ENCODE data around the gene C1QTNF6. TPM values are rescaled to one million over a fixed set of nuclear protein-coding genes. Genes with fewer than 3 reads are reported as not detected.
A peak's percentile ranks its signal among the peaks of the same experiment; 100 is the strongest.

The C1QTNF6 gene
- total RNA-seq (17.9 and 23.6 TPM in 2 replicates), polyA plus RNA-seq (29.7 and 39.1 TPM in 2 replicates)

DNA sequence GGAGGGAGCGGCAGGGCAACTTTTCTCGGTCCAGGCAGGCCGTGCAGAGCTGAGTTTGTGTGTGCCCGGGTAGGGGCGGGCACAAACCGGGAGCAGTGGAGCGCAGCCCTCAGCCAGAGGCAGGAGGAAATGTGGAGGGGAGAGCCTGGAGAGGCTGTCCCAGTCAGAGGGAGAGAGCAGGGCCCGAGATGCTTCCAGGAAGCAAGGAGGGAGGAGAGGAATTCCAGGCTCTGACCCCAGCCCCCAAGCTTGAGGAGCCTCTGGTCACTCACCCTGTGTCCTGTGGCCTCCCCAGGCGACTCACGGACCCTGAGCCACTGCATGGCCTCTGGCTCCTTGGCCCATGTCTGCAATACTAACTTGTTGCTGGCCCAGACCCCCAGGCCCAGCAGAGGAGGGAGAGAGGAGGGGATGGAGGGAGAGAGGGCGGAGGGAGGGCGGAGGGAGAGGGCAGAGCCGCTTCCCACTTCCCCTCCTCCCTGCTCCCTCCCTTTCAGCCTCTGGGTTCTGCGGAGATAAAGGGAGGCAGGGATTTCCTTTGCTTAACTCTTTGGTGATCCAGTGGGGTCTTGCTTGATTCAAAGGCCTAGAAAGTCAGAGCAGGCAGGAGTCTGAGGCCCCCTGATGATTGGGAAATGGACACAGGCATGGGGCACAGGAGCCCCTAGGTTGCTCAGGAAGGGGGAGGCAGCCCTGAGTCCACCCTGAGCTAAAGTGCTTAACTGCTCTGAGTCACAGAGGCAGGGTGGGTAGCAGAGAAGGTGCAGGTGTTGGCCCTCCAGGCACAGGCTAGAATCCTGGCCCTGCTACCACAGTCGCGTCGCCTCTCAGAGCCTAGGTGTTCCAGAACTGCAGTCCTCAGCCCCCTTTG lies at the start of gene C1QTNF6:
C1QTNF6 (minus strand) TSS at position 357 of the 871 bp plus-strand sequence; CDS start at position 323, 34 bp downstream.
- no peak for TF ChIP-seq EZH2phosphoT487 (IDR thresholded peaks at IDR 0.05; ENCODE audit: low read depth, severe bottlenecking, unreplicated experiment)
- TF ChIP-seq, protein P1, sequence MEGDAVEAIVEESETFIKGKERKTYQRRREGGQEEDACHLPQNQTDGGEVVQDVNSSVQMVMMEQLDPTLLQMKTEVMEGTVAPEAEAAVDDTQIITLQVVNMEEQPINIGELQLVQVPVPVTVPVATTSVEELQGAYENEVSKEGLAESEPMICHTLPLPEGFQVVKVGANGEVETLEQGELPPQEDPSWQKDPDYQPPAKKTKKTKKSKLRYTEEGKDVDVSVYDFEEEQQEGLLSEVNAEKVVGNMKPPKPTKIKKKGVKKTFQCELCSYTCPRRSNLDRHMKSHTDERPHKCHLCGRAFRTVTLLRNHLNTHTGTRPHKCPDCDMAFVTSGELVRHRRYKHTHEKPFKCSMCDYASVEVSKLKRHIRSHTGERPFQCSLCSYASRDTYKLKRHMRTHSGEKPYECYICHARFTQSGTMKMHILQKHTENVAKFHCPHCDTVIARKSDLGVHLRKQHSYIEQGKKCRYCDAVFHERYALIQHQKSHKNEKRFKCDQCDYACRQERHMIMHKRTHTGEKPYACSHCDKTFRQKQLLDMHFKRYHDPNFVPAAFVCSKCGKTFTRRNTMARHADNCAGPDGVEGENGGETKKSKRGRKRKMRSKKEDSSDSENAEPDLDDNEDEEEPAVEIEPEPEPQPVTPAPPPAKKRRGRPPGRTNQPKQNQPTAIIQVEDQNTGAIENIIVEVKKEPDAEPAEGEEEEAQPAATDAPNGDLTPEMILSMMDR (IDR thresholded peaks at IDR 0.05; ENCODE audit: poor library complexity), result no peak
- TF ChIP-seq EZH2 (IDR thresholded peaks at IDR 0.05; ENCODE audit: borderline replicate concordance), result no peak
- DNase-seq (ENCODE audit: low spot score), result peak; percentile 77
- Histone ChIP-seq H3K4me3 (peak within 1 kb of the TSS; percentile 16), H2AFZ (peak within 1 kb of the TSS; percentile 42), H3K4me2 (peak within 1 kb of the TSS; percentile 78), H4K20me1 (ENCODE audit: insufficient read depth, poor library complexity, severe bottlenecking) (no peaks in the 10 kb centered on the region), H3K27ac (peak within 1 kb of the TSS; percentile 97), H3K4me1 (ENCODE audit: insufficient read depth) (peaks cover 43% of the 10 kb centered on the region), H3K27me3 (no peaks in the 10 kb centered on the region), H3K9me2 (replicated peaks; ENCODE audit: insufficient read depth) (no peaks in the 10 kb centered on the region), H3K36me3 (replicated peaks; ENCODE audit: insufficient read depth, low read depth) (no peaks in the 10 kb centered on the region), H3K9me3 (ENCODE audit: low read depth) (no peaks in the 10 kb centered on the region), H3K79me2 (peaks cover 7% of the 10 kb centered on the region)
- WGBS (ENCODE audit: low lambda C conversion rate, missing lambda C conversion rate), result 10% methylated on average over 14 of the region's 17 CpGs

DNA sequence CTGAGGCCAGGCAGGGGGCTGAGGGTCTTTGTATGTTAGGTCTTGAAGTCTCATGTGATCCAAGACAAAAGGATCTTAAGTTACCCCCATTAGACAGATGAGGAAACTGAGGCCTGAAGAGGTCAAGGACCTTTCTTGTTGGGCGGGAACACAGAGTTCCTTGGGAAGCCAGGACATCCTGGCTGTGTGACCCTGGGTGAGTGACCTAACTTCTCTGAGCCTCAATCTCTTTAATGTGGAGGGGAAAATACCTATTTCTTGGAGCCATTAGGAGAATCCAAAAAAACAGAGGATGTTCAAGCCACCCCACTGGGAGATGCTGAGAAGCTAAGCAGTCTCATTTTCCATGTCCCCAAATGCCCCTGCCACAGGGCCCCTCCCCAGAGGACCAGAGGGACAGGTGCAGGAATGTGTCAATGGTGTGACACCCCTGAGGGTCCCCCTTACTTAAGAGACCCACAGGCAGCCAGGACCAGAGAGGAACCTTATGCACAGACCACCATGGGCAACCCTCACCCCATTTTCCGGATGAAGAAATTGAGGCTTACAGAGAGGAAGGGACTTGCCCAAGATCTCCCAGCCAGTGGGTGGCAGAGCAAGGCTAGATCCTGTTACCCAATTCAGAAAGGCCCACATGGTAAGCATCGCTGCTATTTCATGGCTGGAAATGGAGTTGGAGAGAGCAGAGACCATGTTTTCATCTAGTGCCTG lies 48.0 kb upstream of the C1QTNF6 start:
- Histone ChIP-seq H3K27ac (no peak overlapping the region), H3K4me2 (no peak overlapping the region), H4K20me1 (ENCODE audit: insufficient read depth, poor library complexity, severe bottlenecking) (no peaks in the 10 kb centered on the region), H3K9me2 (replicated peaks; ENCODE audit: insufficient read depth) (no peaks in the 10 kb centered on the region), H2AFZ (no peak overlapping the region), H3K36me3 (replicated peaks; ENCODE audit: insufficient read depth, low read depth) (no peaks in the 10 kb centered on the region), H3K79me2 (no peaks in the 10 kb centered on the region), H3K4me3 (no peak overlapping the region), H3K27me3 (no peaks in the 10 kb centered on the region), H3K4me1 (ENCODE audit: insufficient read depth) (no peaks in the 10 kb centered on the region), H3K9me3 (ENCODE audit: low read depth) (no peaks in the 10 kb centered on the region)
- no peak for TF ChIP-seq EZH2 (IDR thresholded peaks at IDR 0.05; ENCODE audit: borderline replicate concordance)
- TF ChIP-seq, protein P1 (IDR thresholded peaks at IDR 0.05; ENCODE audit: poor library complexity), result no peak
- no peak for TF ChIP-seq EZH2phosphoT487 (IDR thresholded peaks at IDR 0.05; ENCODE audit: low read depth, severe bottlenecking, unreplicated experiment)
- WGBS (ENCODE audit: low lambda C conversion rate, missing lambda C conversion rate), result 94% methylated on average over 3 of the region's 3 CpGs
- DNase-seq (ENCODE audit: low spot score), result no peak

DNA sequence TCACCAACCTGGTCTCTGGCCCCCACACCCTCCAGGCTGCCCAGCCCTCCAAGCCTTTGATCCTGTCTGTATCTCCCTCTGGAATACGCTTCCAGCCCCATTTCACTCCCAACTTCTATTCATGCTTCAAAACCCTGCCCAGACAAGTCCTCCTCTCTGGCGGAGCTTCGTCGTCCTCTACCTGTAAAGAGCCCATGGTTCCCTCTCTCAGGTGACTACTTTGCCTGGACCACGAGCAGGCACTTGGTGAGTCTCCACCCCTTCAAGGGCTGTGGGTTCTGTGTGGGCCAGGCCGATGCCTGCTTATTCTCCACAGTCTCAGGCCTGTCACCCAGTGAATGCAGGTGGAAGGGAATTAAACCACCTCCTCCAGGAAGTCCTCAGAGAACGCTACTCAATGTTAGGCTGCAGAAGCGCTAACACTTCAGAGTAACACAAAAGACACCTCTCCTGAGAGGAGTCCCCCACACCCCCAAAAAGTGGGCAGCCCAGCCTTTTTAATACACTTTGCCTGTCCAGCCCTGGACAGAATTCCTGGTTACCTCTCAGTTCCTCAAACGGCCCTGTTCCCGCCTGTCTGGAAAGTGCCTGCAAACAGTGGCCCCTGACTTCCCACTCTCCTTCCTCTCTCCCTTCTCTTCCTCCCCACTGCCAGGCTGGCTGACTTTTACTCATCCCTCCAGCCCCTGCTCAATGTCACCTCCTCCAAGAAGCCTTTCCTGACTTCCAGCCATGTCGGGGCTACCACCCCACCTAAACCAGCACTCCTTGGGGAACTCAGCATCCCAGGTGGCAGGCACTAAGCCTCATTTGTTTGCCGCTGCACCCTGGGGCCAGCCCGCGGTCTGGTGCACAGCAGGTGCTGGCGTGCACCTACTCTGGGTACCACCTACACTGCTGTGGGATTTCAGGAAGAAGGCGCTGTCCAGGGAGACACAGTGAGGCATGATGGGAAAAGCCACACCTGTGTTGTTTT lies 47.0 kb upstream of the C1QTNF6 start:
- H3K4me1 ChIP-seq (ENCODE audit: insufficient read depth), result peaks cover under 1% of the 10 kb centered on the region
- 83% methylated on average over 16 of the region's 16 CpGs for WGBS (ENCODE audit: low lambda C conversion rate, missing lambda C conversion rate)
- TF ChIP-seq, protein P1 (IDR thresholded peaks at IDR 0.05; ENCODE audit: poor library complexity), result no peak
- TF ChIP-seq EZH2phosphoT487 (IDR thresholded peaks at IDR 0.05; ENCODE audit: low read depth, severe bottlenecking, unreplicated experiment), result no peak
- TF ChIP-seq EZH2 (IDR thresholded peaks at IDR 0.05; ENCODE audit: borderline replicate concordance), result no peak
- no peak overlapping the region for H3K4me2 ChIP-seq
- H3K27ac ChIP-seq, result no peak overlapping the region
- H3K9me3 ChIP-seq (ENCODE audit: low read depth), result no peaks in the 10 kb centered on the region
- H4K20me1 ChIP-seq (ENCODE audit: insufficient read depth, poor library complexity, severe bottlenecking), result no peaks in the 10 kb centered on the region
- DNase-seq (ENCODE audit: low spot score), result no peak
- H2AFZ ChIP-seq, result no peak overlapping the region
- H3K36me3 ChIP-seq (replicated peaks; ENCODE audit: insufficient read depth, low read depth), result no peaks in the 10 kb centered on the region
- H3K27me3 ChIP-seq, result no peaks in the 10 kb centered on the region
- H3K4me3 ChIP-seq, result no peak overlapping the region
- H3K79me2 ChIP-seq, result no peaks in the 10 kb centered on the region
- H3K9me2 ChIP-seq (replicated peaks; ENCODE audit: insufficient read depth), result no peaks in the 10 kb centered on the region

Data from hepatocyte (in vitro differentiated cells).